H9 (cell line): ENCODE data around the gene SNX1. TPM values are rescaled to one million over a fixed set of nuclear protein-coding genes. Genes with fewer than 3 reads are reported as not detected.

Experiments used
- DNase-seq: peaks from one replicate; pipeline ENCODE4 v3.0.0-alpha.2; 2017
- H2AFZ ChIP-seq: one replicate; pipeline ENCODE4 v1.6.1; 2013; ENCODE audit warnings: mild to moderate bottlenecking, low read length, control low read depth, moderate library complexity
- H2AK5ac ChIP-seq: 2 replicates; pipeline ENCODE4 v1.6.1; 2013; ENCODE audit warnings: low read length, control low read depth, mixed read lengths; ENCODE audit not compliant: insufficient read length
- H2BK120ac ChIP-seq: one replicate; pipeline ENCODE4 v1.6.1; 2013; ENCODE audit warnings: low read depth, mild to moderate bottlenecking, low read length, control low read depth, inconsistent platforms; ENCODE audit not compliant: poor library complexity, severe bottlenecking
- H2BK12ac ChIP-seq: 2 replicates; pipeline ENCODE4 v1.6.1; 2013; ENCODE audit warnings: low read length, control low read depth, mixed read lengths, low read depth; ENCODE audit not compliant: insufficient read length
- H2BK15ac ChIP-seq: 2 replicates; pipeline ENCODE4 v1.6.1; 2013; ENCODE audit warnings: low read depth, low read length, control low read depth
- H2BK20ac ChIP-seq: one replicate; pipeline ENCODE4 v1.6.1; 2013; ENCODE audit warnings: low read depth, mild to moderate bottlenecking, low read length, control low read depth, inconsistent platforms; ENCODE audit not compliant: poor library complexity, severe bottlenecking
- H2BK5ac ChIP-seq: 2 replicates; pipeline ENCODE4 v1.6.1; 2013; ENCODE audit warnings: low read length, control low read depth, mixed read lengths; ENCODE audit not compliant: insufficient read length
- H3K14ac ChIP-seq: 2 replicates; pipeline ENCODE4 v1.6.1; 2013; ENCODE audit warnings: low read length, control low read depth; ENCODE audit not compliant: insufficient read depth
- H3K18ac ChIP-seq: 2 replicates; pipeline ENCODE4 v1.6.1; 2013; ENCODE audit warnings: low read depth, mild to moderate bottlenecking, mixed read lengths, low read length, control low read depth; ENCODE audit not compliant: insufficient read length
- H3K23ac ChIP-seq: 2 replicates; pipeline ENCODE4 v1.6.1; 2013; ENCODE audit warnings: low read length, control low read depth, mixed read lengths, low read depth; ENCODE audit not compliant: insufficient read length
- H3K23me2 ChIP-seq: 2 replicates; pipeline ENCODE4 v1.6.1; 2013; ENCODE audit warnings: low read depth, mild to moderate bottlenecking, mixed read lengths, low read length, control low read depth; ENCODE audit not compliant: insufficient read length, poor library complexity, severe bottlenecking
- H3K27ac ChIP-seq: 2 replicates; pipeline ENCODE4 v1.5.1; 2013; ENCODE audit warnings: low read length, control low read depth, mixed read lengths, low read depth; ENCODE audit not compliant: insufficient read length
- H3K27me3 ChIP-seq: 2 replicates; pipeline ENCODE4 v1.6.1; 2013; ENCODE audit warnings: low read length, control low read depth, inconsistent platforms; ENCODE audit not compliant: insufficient read depth
- H3K4ac ChIP-seq: 2 replicates; pipeline ENCODE4 v1.6.1; 2013; ENCODE audit warnings: low read depth, mild to moderate bottlenecking, control low read depth, inconsistent platforms, low read length, moderate library complexity
- H3K4me1 ChIP-seq: 2 replicates; pipeline ENCODE4 v1.6.1; 2013; ENCODE audit warnings: low read length, control low read depth, inconsistent platforms; ENCODE audit not compliant: insufficient read depth
- H3K4me2 ChIP-seq: 2 replicates; pipeline ENCODE4 v1.6.1; 2013; ENCODE audit warnings: low read length, control low read depth, mixed read lengths; ENCODE audit not compliant: insufficient read length, insufficient read depth
- H3K56ac ChIP-seq: 2 replicates; pipeline ENCODE4 v1.6.1; 2013; ENCODE audit warnings: low read depth, mild to moderate bottlenecking, mixed read lengths, low read length, control low read depth; ENCODE audit not compliant: insufficient read length
- H3K79me1 ChIP-seq: 2 replicates; pipeline ENCODE4 v1.6.1; 2013; ENCODE audit warnings: low read depth, mild to moderate bottlenecking, moderate library complexity, low read length, control low read depth, inconsistent platforms; ENCODE audit not compliant: insufficient read depth, poor library complexity, severe bottlenecking
- H3K79me2 ChIP-seq: 2 replicates; pipeline ENCODE4 v1.6.1; 2013; ENCODE audit warnings: low read length, control low read depth, inconsistent platforms; ENCODE audit not compliant: insufficient read depth
- H3K9ac ChIP-seq: 2 replicates; pipeline ENCODE4 v1.6.1; 2013; ENCODE audit warnings: low read length, control low read depth, mixed read lengths; ENCODE audit not compliant: insufficient read length; ENCODE audit errors: extremely low read depth
- H3K9me3 ChIP-seq: one replicate; pipeline ENCODE4 v1.6.1; 2013; ENCODE audit warnings: low read depth, low read length, inconsistent platforms; ENCODE audit not compliant: control insufficient read depth
- H3T11ph ChIP-seq: one replicate; pipeline ENCODE4 v1.6.1; 2013; ENCODE audit warnings: mild to moderate bottlenecking, low read length, control low read depth, inconsistent platforms
- H4K20me1 ChIP-seq: one replicate; pipeline ENCODE4 v1.6.1; 2013; ENCODE audit not compliant: control insufficient read depth, insufficient read length, insufficient read depth
- H4K5ac ChIP-seq: 2 replicates; pipeline ENCODE4 v1.6.1; 2013; ENCODE audit warnings: low read depth, mild to moderate bottlenecking, mixed read lengths, low read length, control low read depth; ENCODE audit not compliant: insufficient read length
- H4K8ac ChIP-seq: replicated peaks from 2 replicates; pipeline ENCODE4 v1.6.1; 2013; ENCODE audit warnings: low read length, control low read depth, mixed read lengths, low read depth; ENCODE audit not compliant: insufficient read length
- H4K91ac ChIP-seq: 2 replicates; pipeline ENCODE4 v1.6.1; 2013; ENCODE audit warnings: low read depth, mild to moderate bottlenecking, moderate library complexity, mixed read lengths, low read length, control low read depth; ENCODE audit not compliant: insufficient read length
- H3K27ac Mint-ChIP-seq, 3 experiments: 2 replicates in 2 of 3; 3 replicates in 1 of 3; pipeline ENCODE4 v1.8.0; 2020 to 2021; ENCODE audit warnings: mixed read lengths in 3 of 3, mild to moderate bottlenecking in 1 of 3, moderate library complexity in 1 of 3
- H3K27me3 Mint-ChIP-seq: 2 replicates; pipeline ENCODE4 v1.8.0; 2021; ENCODE audit warnings: low read depth, mild to moderate bottlenecking, moderate library complexity, mixed read lengths
- H3K36me3 Mint-ChIP-seq, 3 experiments: 2 replicates in 2 of 3; 3 replicates in 1 of 3; pipeline ENCODE4 v1.8.0; 2020 to 2021; ENCODE audit warnings: low read depth in 3 of 3, mixed read lengths in 3 of 3; ENCODE audit not compliant: insufficient read depth in 1 of 3
- H3K4me1 Mint-ChIP-seq, 2 experiments: 2 replicates each; pipeline ENCODE4 v1.8.0; 2020; ENCODE audit warnings: mixed read lengths in 2 of 2
- H3K4me3 Mint-ChIP-seq, 2 experiments: 2 replicates in 1 of 2; 3 replicates in 1 of 2; pipeline ENCODE4 v1.8.0; 2020 to 2021; ENCODE audit warnings: mild to moderate bottlenecking in 2 of 2, mixed read lengths in 2 of 2, moderate library complexity in 1 of 2
- H3K9me3 Mint-ChIP-seq, 2 experiments: 2 replicates in 1 of 2; 3 replicates in 1 of 2; pipeline ENCODE4 v1.8.0; 2020; ENCODE audit warnings: mild to moderate bottlenecking in 2 of 2, mixed read lengths in 2 of 2, moderate library complexity in 1 of 2
- CTCF ChIP-seq: fragments of 200-600 bp; sonication (generic); conservative IDR thresholded peaks from 3 replicates; pipeline ENCODE4 v1.8.0; 2021; ENCODE audit warnings: antibody characterized with exemption, mild to moderate bottlenecking
- WGBS: extraction: QIAGEN DNeasy Blood & Tissue Kit; methylation state at CpG from one replicate; pipeline ENCODE4 v1.1.7; 2013; ENCODE audit warnings: missing lambda C conversion rate, low lambda C conversion rate, mixed read lengths; ENCODE audit not compliant: insufficient read length; ENCODE audit errors: extremely low coverage; 5-methylcytosine and 5-hydroxymethylcytosine counted together
- total RNA-seq: library from RNA; stranded (reverse); gene quantifications from 2 replicates; pipeline ENCODE4 v1.2.1, GENCODE V29; 2021

SNX1 gene
- total RNA-seq, 1 experiment from 2014 or later = 58.8 TPM

- Histone ChIP-seq H3K79me1 (no peaks in the 10 kb centered on the region), H3K23ac (no peak overlapping the region), H2AK5ac (no peak overlapping the region), H3K27ac (no peak overlapping the region), H3K14ac (no peak overlapping the region), H3K9ac (no peak overlapping the region), H3K18ac (no peak overlapping the region), H3T11ph (no peak overlapping the region), H3K4ac (no peak overlapping the region), H3K4me2 (no peak overlapping the region), H4K8ac (no peak overlapping the region), H4K91ac (no peak overlapping the region), H2AFZ (no peak overlapping the region), H2BK15ac (no peak overlapping the region), H4K20me1 (no peaks in the 10 kb centered on the region), H3K23me2 (peaks cover 11% of the 10 kb centered on the region), H2BK20ac (no peak overlapping the region), H3K27me3 (peaks cover 5% of the 10 kb centered on the region; the same call in 1 of the 2 replicates), H2BK5ac (no peak overlapping the region), H2BK12ac (no peak overlapping the region), H3K4me1 (no peaks in the 10 kb centered on the region), H4K5ac (no peak overlapping the region), H2BK120ac (no peak overlapping the region), H3K79me2 (no peaks in the 10 kb centered on the region), H3K56ac (no peak overlapping the region), H3K9me3 (no peaks in the 10 kb centered on the region)
- H3K27me3 Mint-ChIP-seq = peaks cover 29% of the 10 kb centered on the region
- no peaks in the 10 kb centered on the region for H3K9me3 Mint-ChIP-seq
- no peak overlapping the region for H3K4me3 Mint-ChIP-seq
- no CpG with 5 or more reads among the region's 8 CpGs for WGBS
- H3K27ac Mint-ChIP-seq = no peak overlapping the region
- peaks cover 6 to 13% of the 10 kb centered on the region in 2 experiments for H3K4me1 Mint-ChIP-seq
- no peak for DNase-seq
- H3K36me3 Mint-ChIP-seq = no peaks in the 10 kb centered on the region; a peak in 1 of 7 replicates
- no peak for TF ChIP-seq CTCF
Measured at GRCh38 chr15:64050281-64051092, 45.3 kb upstream of the SNX1 start.
